HG02884 (cell line): ENCODE measurements around the gene RBM28.

Experiments
- ATAC-seq: cut with Tn5 transposase; IDR thresholded peaks from one replicate; pipeline ENCODE4 v1.9.1; 2021; ENCODE audit warnings: mild to moderate bottlenecking, moderate library complexity; ENCODE audit not compliant: unreplicated experiment

Gene RBM28

GRCh38 chr7:128373606-128374005 lies 29.9 kb upstream of the RBM28 start:
- no peak for ATAC-seq

GRCh38 chr7:128370491-128370890 lies 26.8 kb upstream of the RBM28 start:
- ATAC-seq: no peak

GRCh38 chr7:128366986-128367385 lies 23.3 kb upstream of the RBM28 start:
- no peak for ATAC-seq

GRCh38 chr7:128366300-128366699 lies 22.6 kb upstream of the RBM28 start:
- no peak for ATAC-seq

GRCh38 chr7:128365432-128365831 lies 21.7 kb upstream of the RBM28 start:
- ATAC-seq: no peak

- no peak for ATAC-seq
Observed at GRCh38 chr7:128364166-128364870, 20.6 kb upstream of the RBM28 start.

GRCh38 chr7:128363261-128363721 lies 19.6 kb upstream of the RBM28 start:
- no peak for ATAC-seq

- no peak for ATAC-seq
Observed at GRCh38 chr7:128362670-128363069, 19.0 kb upstream of the RBM28 start.

GRCh38 chr7:128361411-128362379 lies 18.0 kb upstream of the RBM28 start, which contains the start of gene PRRT4:
PRRT4 (minus strand) TSS chr7:128361690.
- ATAC-seq: no peak

- no peak for ATAC-seq
Observed at GRCh38 chr7:128360359-128360678, 16.6 kb upstream of the RBM28 start.

- no peak for ATAC-seq
Observed at GRCh38 chr7:128359939-128360338, 16.2 kb upstream of the RBM28 start.

GRCh38 chr7:128359336-128359735 lies 15.6 kb upstream of the RBM28 start:
- ATAC-seq: no peak

- no peak for ATAC-seq
Observed at GRCh38 chr7:128358233-128358632, 14.5 kb upstream of the RBM28 start.

GRCh38 chr7:128357217-128357613 lies 13.5 kb upstream of the RBM28 start:
- ATAC-seq: no peak

- no peak for ATAC-seq
Observed at GRCh38 chr7:128356546-128357216, 13.0 kb upstream of the RBM28 start.

- ATAC-seq: no peak
Observed at GRCh38 chr7:128353610-128354009, 9.9 kb upstream of the RBM28 start.

GRCh38 chr7:128353189-128353588 lies 9.5 kb upstream of the RBM28 start:
- no peak for ATAC-seq

- ATAC-seq: no peak
Observed at GRCh38 chr7:128352636-128353035, 8.9 kb upstream of the RBM28 start.

GRCh38 chr7:128352153-128352537 lies 8.4 kb upstream of the RBM28 start:
- no peak for ATAC-seq

GRCh38 chr7:128351296-128352152 lies 7.8 kb upstream of the RBM28 start:
- no peak for ATAC-seq
